ENCODE data around the gene BIVM.

BIVM gene

GRCh38 chr13:102792396-102792795 lies 6.5 kb upstream of the BIVM start:
- DNase-seq = no peak

GRCh38 chr13:102793611-102794355 lies 5.1 kb upstream of the BIVM start:
- DNase-seq = no peak

GRCh38 chr13:102799426-102800144 lies 666 bp downstream of the BIVM start:
- peak; percentile 49 to 88 (median 81) for DNase-seq

GRCh38 chr13:102800145-102801041 lies 1.5 kb downstream of the BIVM start:
- DNase-seq = peak; percentile 85 to 91 (median 91)

GRCh38 chr13:102805680-102806079 lies 6.8 kb downstream of the BIVM start:
- DNase-seq = no peak

GRCh38 chr13:102807699-102808098 lies 8.8 kb downstream of the BIVM start:
- no peak for DNase-seq

GRCh38 chr13:102812611-102813287 lies 13.8 kb downstream of the BIVM start:
- DNase-seq = no peak

- no peak for DNase-seq
These were observed 15.2 kb downstream of the BIVM start for GRCh38 chr13:102814025-102814607.

GRCh38 chr13:102814793-102815192 lies 15.9 kb downstream of the BIVM start:
- no peak for DNase-seq

- DNase-seq = no peak
These were observed 16.9 kb downstream of the BIVM start for GRCh38 chr13:102815788-102816187.

- DNase-seq = no peak
These were observed 17.8 kb downstream of the BIVM start for GRCh38 chr13:102816708-102817107.

- DNase-seq = no peak
These were observed 18.3 kb downstream of the BIVM start for GRCh38 chr13:102817241-102817640.

GRCh38 chr13:102817907-102818306 lies 19.0 kb downstream of the BIVM start:
- DNase-seq = no peak

- no peak for DNase-seq
These were observed 26.5 kb downstream of the BIVM start for GRCh38 chr13:102825400-102825799.

GRCh38 chr13:102825921-102826706 lies 27.2 kb downstream of the BIVM start:
- no peak for DNase-seq

GRCh38 chr13:102830646-102831045 lies 31.7 kb downstream of the BIVM start:
- DNase-seq = no peak

GRCh38 chr13:102836471-102836870 lies 37.6 kb downstream of the BIVM start:
- no peak for DNase-seq

- DNase-seq = no peak
These were observed 39.4 kb downstream of the BIVM start for GRCh38 chr13:102838273-102838672.

- no peak for DNase-seq
These were observed 40.1 kb downstream of the BIVM start for GRCh38 chr13:102838982-102839381.

- DNase-seq = no peak
These were observed 40.5 kb downstream of the BIVM start for GRCh38 chr13:102839462-102839861.

GRCh38 chr13:102845289-102845629 lies 46.3 kb downstream of the BIVM start:
- no peak for DNase-seq
